Keratinocyte (primary cell): ENCODE measurements around the gene MAGI2. TPM values are rescaled to one million over a fixed set of nuclear protein-coding genes. Genes with fewer than 3 reads are reported as not detected.

Source experiments
- DNase-seq: peaks from one replicate; pipeline ENCODE4 v3.0.0-alpha.2; 2011; ENCODE audit warnings: low read depth, missing footprints, low spot score
- FAIRE-seq: peaks from 2 replicates; lab custom pipeline; 2011; peaks lifted over from hg19 to GRCh38; lab: Jason Lieb, UNC
- H2AFZ ChIP-seq: 2 replicates; pipeline ENCODE4 v1.6.0; 2012; ENCODE audit warnings: low read length, control low read depth, inconsistent platforms; ENCODE audit not compliant: control insufficient read depth
- H3K27ac ChIP-seq: 2 replicates; pipeline ENCODE4 v1.5.1; 2011; ENCODE audit warnings: low read length; ENCODE audit not compliant: control insufficient read depth, insufficient read depth
- H3K27me3 ChIP-seq: 3 replicates; pipeline ENCODE4 v1.6.0; 2011; ENCODE audit warnings: low read length; ENCODE audit not compliant: control insufficient read depth, insufficient read depth; ENCODE audit errors: extremely low read depth
- H3K36me3 ChIP-seq, 2 experiments: 2 replicates in 1 of 2; 3 replicates in 1 of 2; pipeline ENCODE4 v1.5.1; 2011; ENCODE audit warnings: low read length in 2 of 2, mild to moderate bottlenecking in 1 of 2; ENCODE audit not compliant: control insufficient read depth in 2 of 2, insufficient read depth in 2 of 2; ENCODE audit errors: extremely low read depth in 1 of 2
- H3K4me1 ChIP-seq: 3 replicates; pipeline ENCODE4 v1.5.1; 2011; ENCODE audit warnings: low read length; ENCODE audit not compliant: control insufficient read depth, insufficient read depth; ENCODE audit errors: extremely low read depth
- H3K4me2 ChIP-seq: 3 replicates; pipeline ENCODE4 v1.6.0; 2011; ENCODE audit warnings: low read depth, low read length; ENCODE audit not compliant: control insufficient read depth, insufficient read depth; ENCODE audit errors: extremely low read depth
- H3K4me3 ChIP-seq, 3 experiments: fragments of 200-600 bp in 1 of 3; sonication (generic) in 1 of 3; 2 replicates in 2 of 3; 3 replicates in 1 of 3; pipeline ENCODE4 v1.5.1; 2011 to 2016; ENCODE audit warnings: low read length in 3 of 3, mild to moderate bottlenecking in 3 of 3, control low read depth in 2 of 3, inconsistent platforms in 1 of 3, low read depth in 1 of 3, mixed read lengths in 1 of 3, mixed run types in 1 of 3, moderate library complexity in 1 of 3; ENCODE audit not compliant: control insufficient read depth in 2 of 3, insufficient read depth in 2 of 3; ENCODE audit errors: extremely low read depth in 1 of 3
- H3K79me2 ChIP-seq: 2 replicates; pipeline ENCODE4 v1.6.0; 2012; ENCODE audit warnings: low read length; ENCODE audit not compliant: control insufficient read depth, insufficient read depth
- H3K9ac ChIP-seq: 3 replicates; pipeline ENCODE4 v1.6.0; 2011; ENCODE audit warnings: low read length; ENCODE audit not compliant: control insufficient read depth, insufficient read depth; ENCODE audit errors: extremely low read depth
- H3K9me1 ChIP-seq: 3 replicates; pipeline ENCODE4 v1.6.0; 2011; ENCODE audit warnings: low read length; ENCODE audit not compliant: control insufficient read depth, insufficient read depth; ENCODE audit errors: extremely low read depth
- H3K9me3 ChIP-seq: 2 replicates; pipeline ENCODE4 v1.5.1; 2012; ENCODE audit warnings: low read depth, low read length; ENCODE audit not compliant: control insufficient read depth
- H4K20me1 ChIP-seq: 3 replicates; pipeline ENCODE4 v1.6.0; 2011; ENCODE audit warnings: low read length; ENCODE audit not compliant: control insufficient read depth, insufficient read depth; ENCODE audit errors: extremely low read depth
- EZH2 ChIP-seq: IDR thresholded peaks from one replicate; pipeline ENCODE4 v1.6.1; 2012; ENCODE audit warnings: inconsistent platforms, mild to moderate bottlenecking, low read length, moderate library complexity
- dilution Hi-C: fragments of 300-500 bp; cut with MboI; formaldehyde crosslinking; loops from one replicate; pipeline ENCODE4 v1.7.0; 2020; ENCODE audit warnings: low sequenced_read_pairs; ENCODE audit not compliant: extremely low pct_ligation_motif_present
- polyA plus RNA-seq, 5 experiments: library from polyadenylated mRNA; depleted of rRNA in 3 of 5; stranded (reverse) in 3 of 5; stranded (forward) in 1 of 5; unstranded in 1 of 5; fragments of >200 nt; gene quantifications; 1 replicate in 1 of 5; 2 replicates in 3 of 5; 3 replicates in 1 of 5; pipeline versions ENCODE4 v1.2.1 to v1.2.3, GENCODE V29; 2011 to 2012; ENCODE audit warnings: missing spikeins in 2 of 5, low read depth in 1 of 5, low replicate concordance in 1 of 5
- TF ChIP-seq, protein P1 (sequence below), 3 experiments: IDR thresholded peaks in 1 of 3; conservative IDR thresholded peaks in 1 of 3; optimal IDR thresholded peaks in 1 of 3; 2 replicates in 2 of 3; 3 replicates in 1 of 3; pipeline versions ENCODE3 to v1.5.1; 2011; ENCODE audit warnings: low read length in 3 of 3, mild to moderate bottlenecking in 3 of 3, moderate library complexity in 2 of 3, control low read depth in 1 of 3, inconsistent platforms in 1 of 3; ENCODE audit not compliant: insufficient read depth in 2 of 3; ENCODE audit errors: extremely low read depth in 1 of 3

Gene MAGI2
- polyA plus RNA-seq, 1 donor (not counting 4 experiments of a cell fraction or from before 2014, with no cell fraction given): 0.07 TPM

GRCh38 chr7:78062214-78062613 is 1391.3 kb downstream of the MAGI2 start:
- Histone ChIP-seq H3K9me3 (no peaks in the 10 kb centered on the region), H3K4me3 (no peak overlapping the region), H4K20me1 (no peaks in the 10 kb centered on the region), H3K9me1 (no peaks in the 10 kb centered on the region), H3K27ac (no peak overlapping the region), H2AFZ (no peak overlapping the region), H3K9ac (no peak overlapping the region), H3K79me2 (no peaks in the 10 kb centered on the region), H3K36me3 (no peaks in the 10 kb centered on the region), H3K27me3 (no peaks in the 10 kb centered on the region), H3K4me2 (no peak overlapping the region), H3K4me1 (no peaks in the 10 kb centered on the region)
- DNase-seq (no peak), FAIRE-seq (no peak)
- dilution Hi-C loops: no loop called here
- no peak for TF ChIP-seq EZH2

DNA sequence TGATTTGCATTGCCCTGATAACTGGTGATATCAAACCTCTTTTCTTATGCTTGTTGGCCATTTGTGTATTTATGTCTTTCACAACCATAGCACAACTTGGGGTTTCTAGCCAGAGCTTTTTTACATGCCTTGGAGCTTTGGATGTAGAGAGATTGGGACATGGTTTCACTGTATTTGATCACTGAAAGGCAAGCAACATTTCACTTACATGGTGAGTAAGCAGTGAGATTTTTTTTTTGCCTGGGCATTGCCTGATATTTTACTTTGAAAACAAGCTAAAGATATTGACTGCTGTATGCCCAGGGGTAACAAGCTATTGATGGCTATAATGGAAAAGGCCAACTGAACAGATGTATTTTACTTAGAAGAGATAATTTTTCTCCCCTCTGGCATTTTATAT is 1395.9 kb downstream of the MAGI2 start:
- Histone ChIP-seq H3K27ac (no peak overlapping the region), H3K36me3 (no peaks in the 10 kb centered on the region), H3K27me3 (no peaks in the 10 kb centered on the region), H3K4me2 (no peak overlapping the region), H3K9me1 (no peaks in the 10 kb centered on the region), H3K79me2 (no peaks in the 10 kb centered on the region), H3K9me3 (no peaks in the 10 kb centered on the region), H3K4me1 (no peaks in the 10 kb centered on the region), H3K4me3 (no peak overlapping the region), H3K9ac (no peak overlapping the region), H2AFZ (no peak overlapping the region), H4K20me1 (no peaks in the 10 kb centered on the region)
- DNase-seq: no peak
- no peak for FAIRE-seq
- TF ChIP-seq EZH2: no peak
- TF ChIP-seq, protein P1, sequence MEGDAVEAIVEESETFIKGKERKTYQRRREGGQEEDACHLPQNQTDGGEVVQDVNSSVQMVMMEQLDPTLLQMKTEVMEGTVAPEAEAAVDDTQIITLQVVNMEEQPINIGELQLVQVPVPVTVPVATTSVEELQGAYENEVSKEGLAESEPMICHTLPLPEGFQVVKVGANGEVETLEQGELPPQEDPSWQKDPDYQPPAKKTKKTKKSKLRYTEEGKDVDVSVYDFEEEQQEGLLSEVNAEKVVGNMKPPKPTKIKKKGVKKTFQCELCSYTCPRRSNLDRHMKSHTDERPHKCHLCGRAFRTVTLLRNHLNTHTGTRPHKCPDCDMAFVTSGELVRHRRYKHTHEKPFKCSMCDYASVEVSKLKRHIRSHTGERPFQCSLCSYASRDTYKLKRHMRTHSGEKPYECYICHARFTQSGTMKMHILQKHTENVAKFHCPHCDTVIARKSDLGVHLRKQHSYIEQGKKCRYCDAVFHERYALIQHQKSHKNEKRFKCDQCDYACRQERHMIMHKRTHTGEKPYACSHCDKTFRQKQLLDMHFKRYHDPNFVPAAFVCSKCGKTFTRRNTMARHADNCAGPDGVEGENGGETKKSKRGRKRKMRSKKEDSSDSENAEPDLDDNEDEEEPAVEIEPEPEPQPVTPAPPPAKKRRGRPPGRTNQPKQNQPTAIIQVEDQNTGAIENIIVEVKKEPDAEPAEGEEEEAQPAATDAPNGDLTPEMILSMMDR (optimal IDR thresholded peaks at IDR 0.05 in 1 of 3, IDR thresholded peaks at IDR 0.05 in 1 of 3, conservative IDR thresholded peaks at IDR 0.05 in 1 of 3; ENCODE audit: extremely low read depth in 1 of 3, insufficient read depth in 2 of 3, low read length in 3 of 3): no peak
- dilution Hi-C loops: no loop called here

DNA sequence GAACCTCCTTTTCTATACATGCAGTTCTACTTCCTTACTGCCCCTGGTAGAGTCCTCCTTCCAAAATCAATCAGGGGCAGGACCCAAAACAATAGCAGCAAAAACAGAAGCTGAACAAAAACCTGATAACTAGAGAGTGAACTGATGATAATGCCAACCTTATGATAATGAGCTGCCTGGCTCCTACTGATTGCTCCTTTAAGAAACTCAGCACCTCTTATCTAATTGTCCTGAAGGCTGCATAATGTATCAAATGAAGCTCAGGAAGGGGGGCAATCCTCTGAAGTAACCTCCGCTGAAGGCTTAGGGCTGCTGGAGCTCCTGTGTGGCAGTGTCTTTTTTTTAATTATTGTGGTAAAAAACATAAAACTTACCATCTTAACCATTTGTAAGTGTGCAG is 1397.9 kb downstream of the MAGI2 start:
- dilution Hi-C loops: no loop called here
- no peaks in the 10 kb centered on the region for H3K9me1 ChIP-seq
- no peak overlapping the region for H3K4me2 ChIP-seq
- DNase-seq (no peak), FAIRE-seq (no peak)
- H3K79me2 ChIP-seq: no peaks in the 10 kb centered on the region
- no peaks in the 10 kb centered on the region for H3K36me3 ChIP-seq
- H3K9me3 ChIP-seq: no peaks in the 10 kb centered on the region
- H2AFZ ChIP-seq: no peak overlapping the region
- no peak overlapping the region for H3K27ac ChIP-seq
- H4K20me1 ChIP-seq: no peaks in the 10 kb centered on the region
- TF ChIP-seq, protein P1 (optimal IDR thresholded peaks at IDR 0.05 in 1 of 3, IDR thresholded peaks at IDR 0.05 in 1 of 3, conservative IDR thresholded peaks at IDR 0.05 in 1 of 3; ENCODE audit: extremely low read depth in 1 of 3, insufficient read depth in 2 of 3, low read length in 3 of 3): no peak
- no peak for TF ChIP-seq EZH2
- no peak overlapping the region for H3K9ac ChIP-seq
- H3K27me3 ChIP-seq: no peaks in the 10 kb centered on the region
- no peak overlapping the region for H3K4me3 ChIP-seq
- H3K4me1 ChIP-seq: no peaks in the 10 kb centered on the region
